ENCODE data around the gene PCNX2.

The PCNX2 gene

GRCh38 chr1:233031521-233031920, 264.0 kb downstream of the PCNX2 start:
- no peak for TF ChIP-seq SIN3A (IDR thresholded peaks at IDR 0.05; ENCODE audit: borderline replicate concordance, insufficient read depth, low read length)
- no peak for TF ChIP-seq TAF1 (IDR thresholded peaks at IDR 0.05; ENCODE audit: borderline replicate concordance, insufficient read depth, low read length)
- TF ChIP-seq, protein P1, sequence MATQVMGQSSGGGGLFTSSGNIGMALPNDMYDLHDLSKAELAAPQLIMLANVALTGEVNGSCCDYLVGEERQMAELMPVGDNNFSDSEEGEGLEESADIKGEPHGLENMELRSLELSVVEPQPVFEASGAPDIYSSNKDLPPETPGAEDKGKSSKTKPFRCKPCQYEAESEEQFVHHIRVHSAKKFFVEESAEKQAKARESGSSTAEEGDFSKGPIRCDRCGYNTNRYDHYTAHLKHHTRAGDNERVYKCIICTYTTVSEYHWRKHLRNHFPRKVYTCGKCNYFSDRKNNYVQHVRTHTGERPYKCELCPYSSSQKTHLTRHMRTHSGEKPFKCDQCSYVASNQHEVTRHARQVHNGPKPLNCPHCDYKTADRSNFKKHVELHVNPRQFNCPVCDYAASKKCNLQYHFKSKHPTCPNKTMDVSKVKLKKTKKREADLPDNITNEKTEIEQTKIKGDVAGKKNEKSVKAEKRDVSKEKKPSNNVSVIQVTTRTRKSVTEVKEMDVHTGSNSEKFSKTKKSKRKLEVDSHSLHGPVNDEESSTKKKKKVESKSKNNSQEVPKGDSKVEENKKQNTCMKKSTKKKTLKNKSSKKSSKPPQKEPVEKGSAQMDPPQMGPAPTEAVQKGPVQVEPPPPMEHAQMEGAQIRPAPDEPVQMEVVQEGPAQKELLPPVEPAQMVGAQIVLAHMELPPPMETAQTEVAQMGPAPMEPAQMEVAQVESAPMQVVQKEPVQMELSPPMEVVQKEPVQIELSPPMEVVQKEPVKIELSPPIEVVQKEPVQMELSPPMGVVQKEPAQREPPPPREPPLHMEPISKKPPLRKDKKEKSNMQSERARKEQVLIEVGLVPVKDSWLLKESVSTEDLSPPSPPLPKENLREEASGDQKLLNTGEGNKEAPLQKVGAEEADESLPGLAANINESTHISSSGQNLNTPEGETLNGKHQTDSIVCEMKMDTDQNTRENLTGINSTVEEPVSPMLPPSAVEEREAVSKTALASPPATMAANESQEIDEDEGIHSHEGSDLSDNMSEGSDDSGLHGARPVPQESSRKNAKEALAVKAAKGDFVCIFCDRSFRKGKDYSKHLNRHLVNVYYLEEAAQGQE (IDR thresholded peaks at IDR 0.05; ENCODE audit: insufficient read depth in 1 of 2, low read depth in 2 of 2, low read length in 2 of 2): no peak
- no peak for TF ChIP-seq FOXP2 (optimal IDR thresholded peaks at IDR 0.05; ENCODE audit: borderline replicate concordance, extremely low read depth, extremely low read length, insufficient read depth)
- TF ChIP-seq POLR2AphosphoS5 (IDR thresholded peaks at IDR 0.05; ENCODE audit: low read depth, low read length): no peak

DNA sequence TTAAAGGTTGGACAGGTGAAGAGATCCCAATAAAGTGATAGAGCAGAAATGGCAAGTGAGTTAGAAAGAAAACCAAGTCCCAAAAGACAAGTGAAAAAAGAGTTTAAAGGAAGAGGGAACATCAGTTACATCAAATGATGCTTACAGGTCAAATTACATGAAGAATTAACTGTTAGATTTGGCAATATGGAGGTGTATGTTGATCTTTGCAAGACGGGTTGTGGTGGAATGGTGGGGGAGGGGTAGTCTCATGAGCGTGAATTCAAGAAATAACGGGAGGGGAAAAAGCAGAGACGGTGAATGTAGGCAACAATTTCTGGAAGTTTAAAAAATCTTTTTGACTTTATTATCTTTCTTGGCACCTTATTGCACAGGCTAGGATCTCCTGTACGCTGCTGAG, 268.5 kb downstream of the PCNX2 start:
- TF ChIP-seq SIN3A (IDR thresholded peaks at IDR 0.05; ENCODE audit: borderline replicate concordance, insufficient read depth, low read length): no peak
- no peak for TF ChIP-seq POLR2AphosphoS5 (IDR thresholded peaks at IDR 0.05; ENCODE audit: low read depth, low read length)
- TF ChIP-seq, protein P1 (IDR thresholded peaks at IDR 0.05; ENCODE audit: insufficient read depth in 1 of 2, low read depth in 2 of 2, low read length in 2 of 2): no peak

GRCh38 chr1:233025567-233025966, 270.0 kb downstream of the PCNX2 start:
- TF ChIP-seq SIN3A (IDR thresholded peaks at IDR 0.05; ENCODE audit: borderline replicate concordance, insufficient read depth, low read length) (no peak), POLR2AphosphoS5 (IDR thresholded peaks at IDR 0.05; ENCODE audit: low read depth, low read length) (no peak), TAF1 (IDR thresholded peaks at IDR 0.05; ENCODE audit: borderline replicate concordance, insufficient read depth, low read length) (no peak), FOXP2 (optimal IDR thresholded peaks at IDR 0.05; ENCODE audit: borderline replicate concordance, extremely low read depth, extremely low read length, insufficient read depth) (no peak)
- TF ChIP-seq, protein P1 (IDR thresholded peaks at IDR 0.05; ENCODE audit: insufficient read depth in 1 of 2, low read depth in 2 of 2, low read length in 2 of 2): no peak

GRCh38 chr1:233025157-233025556, 270.4 kb downstream of the PCNX2 start:
- TF ChIP-seq TAF1 (IDR thresholded peaks at IDR 0.05; ENCODE audit: borderline replicate concordance, insufficient read depth, low read length) (no peak), FOXP2 (optimal IDR thresholded peaks at IDR 0.05; ENCODE audit: borderline replicate concordance, extremely low read depth, extremely low read length, insufficient read depth) (peak; percentile 33), POLR2AphosphoS5 (IDR thresholded peaks at IDR 0.05; ENCODE audit: low read depth, low read length) (no peak), SIN3A (IDR thresholded peaks at IDR 0.05; ENCODE audit: borderline replicate concordance, insufficient read depth, low read length) (no peak)
- TF ChIP-seq, protein P1 (IDR thresholded peaks at IDR 0.05; ENCODE audit: insufficient read depth in 1 of 2, low read depth in 2 of 2, low read length in 2 of 2): no peak

GRCh38 chr1:233024199-233024598, 271.3 kb downstream of the PCNX2 start:
- TF ChIP-seq SIN3A (IDR thresholded peaks at IDR 0.05; ENCODE audit: borderline replicate concordance, insufficient read depth, low read length) (no peak), TAF1 (IDR thresholded peaks at IDR 0.05; ENCODE audit: borderline replicate concordance, insufficient read depth, low read length) (no peak), POLR2AphosphoS5 (IDR thresholded peaks at IDR 0.05; ENCODE audit: low read depth, low read length) (no peak), FOXP2 (optimal IDR thresholded peaks at IDR 0.05; ENCODE audit: borderline replicate concordance, extremely low read depth, extremely low read length, insufficient read depth) (no peak)
- TF ChIP-seq, protein P1 (IDR thresholded peaks at IDR 0.05; ENCODE audit: insufficient read depth in 1 of 2, low read depth in 2 of 2, low read length in 2 of 2): no peak

Data from PFSK-1 (cell line).